Dedifferentiated amniotic fluid mesenchymal stem cell (primary cell): Measurements from ENCODE around the gene TMEM240.
"Not testable (repeated sequence)": the region's sequence is repeated elsewhere in the genome, so short reads cannot be mapped to it uniquely, and the experiment has no call there.

ENCODE experiments used
- DNase-seq: peaks from one replicate; pipeline ENCODE4 v3.0.0-alpha.2; 2016; ENCODE audit errors: extremely low spot score

The TMEM240 gene

GRCh38 chr1:1495461-1495975, 44.9 kb downstream of the TMEM240 start:
- DNase-seq = not testable (repeated sequence)

DNA sequence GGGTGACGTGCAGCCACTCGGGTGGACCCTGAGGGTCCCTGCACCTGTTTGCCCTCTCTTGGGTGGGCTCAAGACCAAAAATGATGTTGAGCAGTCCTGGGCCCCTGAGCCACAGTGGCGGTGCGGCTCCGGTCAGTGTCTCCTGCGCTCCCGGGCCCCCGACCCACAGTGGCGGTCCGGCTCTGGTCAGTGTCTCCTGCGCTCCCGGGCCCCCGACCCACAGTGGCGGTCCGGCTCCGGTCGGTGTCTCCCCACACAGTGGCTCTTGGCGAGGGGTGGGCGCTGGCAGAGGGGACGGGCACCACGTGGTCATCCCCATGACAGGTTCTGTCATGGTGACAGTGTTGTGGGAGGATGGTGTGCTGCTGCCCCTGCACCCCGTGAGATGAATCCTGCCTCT, 46.1 kb downstream of the TMEM240 start:
- not testable (repeated sequence) for DNase-seq

GRCh38 chr1:1491601-1492000, 48.8 kb downstream of the TMEM240 start:
- DNase-seq = no peak

- DNase-seq = no peak
These were observed 49.7 kb downstream of the TMEM240 start for GRCh38 chr1:1490633-1491230.

- DNase-seq = no peak
These were observed 50.6 kb downstream of the TMEM240 start for GRCh38 chr1:1489861-1490260.

DNA sequence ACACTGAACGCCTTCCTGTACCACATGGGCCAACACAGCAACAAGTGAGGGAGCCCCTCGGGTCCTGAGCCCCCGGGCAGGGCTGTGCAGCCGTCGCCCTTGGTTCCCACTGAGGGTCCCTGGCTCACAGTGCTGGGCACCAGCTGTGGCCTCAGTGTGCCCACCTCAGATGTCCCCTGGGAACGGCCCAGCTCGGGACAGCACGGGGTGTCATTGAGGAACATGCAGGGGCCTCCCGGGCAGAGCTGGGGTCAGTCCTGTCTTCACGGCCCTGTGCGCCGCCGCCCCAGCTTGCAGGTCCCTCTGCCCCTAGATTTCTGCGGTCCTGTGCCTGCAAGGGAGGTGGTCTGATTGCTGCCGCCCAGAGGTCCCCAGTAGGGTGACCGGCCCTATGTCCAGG, 51.2 kb downstream of the TMEM240 start:
- no peak for DNase-seq

DNA sequence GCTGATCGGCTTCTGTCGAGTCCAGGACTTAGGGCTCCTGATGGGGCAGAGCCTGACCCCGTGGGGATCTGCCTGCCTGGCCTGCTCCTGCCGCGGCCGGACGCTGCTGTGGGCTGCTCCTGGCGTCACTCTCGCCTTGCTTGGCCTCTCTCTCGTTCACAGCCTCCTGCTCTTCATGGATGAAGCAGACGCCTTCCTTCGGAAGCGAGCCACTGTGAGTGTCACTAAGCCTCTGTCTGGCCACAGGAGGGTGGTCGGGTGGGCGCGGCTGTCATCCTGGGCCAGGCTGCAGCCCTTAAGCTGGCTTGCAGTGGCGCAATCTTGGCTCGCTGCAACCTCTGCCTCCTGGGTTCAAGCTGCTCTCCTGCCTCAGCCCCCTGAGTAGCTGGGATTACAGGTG, 52.7 kb downstream of the TMEM240 start:
- DNase-seq = no peak

DNA sequence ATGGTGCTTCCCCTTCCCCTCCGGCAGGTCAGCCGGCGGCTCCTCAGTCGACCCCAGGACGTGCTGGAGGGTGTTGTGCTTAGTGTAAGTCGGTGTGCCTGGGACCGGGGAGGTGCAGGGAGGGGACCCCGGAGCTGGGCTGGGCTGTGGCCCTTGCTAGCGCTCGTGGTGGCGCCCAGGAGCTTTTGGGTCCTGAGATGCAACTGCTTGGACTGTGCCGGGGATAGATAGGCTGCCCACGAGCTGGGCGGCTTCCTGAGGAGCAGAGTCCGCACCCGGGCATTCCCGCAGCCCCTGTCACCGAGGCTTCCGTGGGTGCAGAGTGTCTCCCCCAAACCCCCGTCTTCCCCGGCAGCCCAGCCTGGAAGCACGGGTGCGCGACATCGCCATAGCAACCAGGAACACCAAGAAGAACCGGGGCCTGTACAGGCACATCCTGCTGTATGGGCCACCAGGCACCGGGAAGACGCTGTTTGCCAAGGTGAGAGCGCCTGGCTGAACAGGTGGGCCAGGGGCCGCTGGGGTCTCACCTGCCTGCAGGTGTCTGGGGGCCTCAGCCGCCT, 54.6 kb downstream of the TMEM240 start:
- not testable (repeated sequence) for DNase-seq

- not testable (repeated sequence) for DNase-seq
These were observed 55.3 kb downstream of the TMEM240 start for GRCh38 chr1:1484976-1485750.
